DMS153 treated with DMSO at 0.1 percent for 48 hours (cell line): ENCODE measurements around the gene RETSAT.
A peak's percentile ranks its signal among the peaks of the same experiment; 100 is the strongest.

ENCODE experiments used
- DNase-seq: peaks from one replicate; lab custom pipeline; 2025; ENCODE audit not compliant: unreplicated experiment; lab: John Stamatoyannopoulos, UW

Gene RETSAT

DNA sequence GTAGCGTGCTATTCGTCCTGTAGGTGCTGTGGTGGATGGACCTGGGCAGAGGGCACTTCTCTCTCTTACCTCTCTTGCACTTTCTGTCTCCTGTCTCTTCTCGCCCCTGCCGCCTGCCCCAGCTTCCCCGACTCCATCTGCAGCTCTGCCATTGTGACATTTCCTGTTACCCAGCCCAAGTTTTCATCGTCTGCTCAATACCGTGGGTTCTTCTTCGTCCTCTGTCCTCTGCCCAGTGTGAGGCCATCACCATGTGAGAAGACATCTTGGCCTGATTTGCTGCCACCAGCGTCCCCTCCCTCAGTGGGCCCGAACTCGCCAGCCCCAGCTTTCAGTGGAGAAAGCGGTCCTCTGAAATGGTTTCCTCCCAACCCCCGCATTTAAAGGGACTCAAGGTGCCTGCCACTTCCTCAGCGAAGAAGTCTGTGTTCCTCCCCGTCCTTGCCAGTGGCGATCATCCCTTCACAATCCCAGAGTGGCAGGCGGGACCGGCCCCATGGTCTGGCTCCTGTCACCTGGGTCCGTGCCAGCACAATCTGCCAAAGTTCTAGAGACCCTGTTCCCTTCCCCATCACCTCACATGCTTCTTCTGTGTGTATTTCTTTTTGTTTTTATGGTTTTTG lies 44.5 kb downstream of the RETSAT start:
- DNase-seq, result no peak

DNA sequence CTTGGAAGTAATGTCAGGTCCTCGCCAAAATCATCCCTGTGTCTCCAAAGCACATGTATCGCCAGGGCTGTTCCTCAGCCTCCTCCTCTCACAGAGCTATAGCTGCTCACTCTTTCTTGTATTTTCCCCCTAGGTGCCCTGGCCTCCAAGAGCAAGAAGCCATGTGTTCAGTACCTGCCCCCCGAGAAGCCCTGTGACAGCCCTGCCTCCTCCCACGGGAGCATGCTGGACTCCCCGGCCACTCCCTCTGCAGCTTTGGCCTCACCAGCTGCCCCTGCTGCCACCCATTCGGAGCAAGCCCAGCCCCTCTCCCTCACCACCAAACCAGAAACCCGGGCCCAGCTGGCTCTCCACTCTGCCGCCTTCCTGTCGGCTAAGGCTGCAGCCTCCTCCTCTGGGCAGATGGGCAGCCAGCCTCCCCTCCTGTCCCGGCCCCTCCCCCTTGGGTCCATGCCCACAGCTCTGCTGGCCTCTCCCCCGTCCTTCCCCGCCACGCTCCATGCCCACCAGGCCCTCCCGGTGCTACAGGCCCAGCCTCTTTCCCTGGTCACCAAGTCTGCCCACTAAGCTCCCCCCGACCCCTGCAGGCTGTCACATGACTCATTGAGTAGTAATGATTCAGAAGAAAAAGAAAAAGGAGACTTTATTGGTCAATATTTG lies 45.3 kb downstream of the RETSAT start:
- peak; percentile 36 for DNase-seq

GRCh38 chr2:85308201-85308600 lies 46.1 kb downstream of the RETSAT start:
- DNase-seq, result no peak

DNA sequence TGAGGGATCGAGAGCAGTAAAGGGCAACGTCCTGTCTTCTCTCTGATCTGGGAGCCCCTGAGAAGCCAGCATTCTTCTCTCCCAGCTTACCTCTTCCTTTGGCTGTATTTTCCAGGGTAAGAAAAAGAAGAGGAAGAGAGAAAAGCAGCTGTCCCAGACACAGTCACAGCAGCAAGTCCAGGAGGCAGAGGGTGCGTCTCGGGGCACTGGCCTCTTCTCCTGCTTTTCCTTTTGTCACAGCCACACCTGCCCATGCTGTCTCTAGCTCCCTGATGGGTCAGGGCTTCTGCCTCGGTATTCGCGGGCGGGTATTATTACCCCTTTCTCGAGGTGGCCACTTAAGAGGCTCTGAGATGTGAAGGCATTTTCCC lies 46.8 kb downstream of the RETSAT start:
- DNase-seq, result no peak

GRCh38 chr2:85303780-85304531 lies 50.4 kb downstream of the RETSAT start:
- DNase-seq, result no peak

DNA sequence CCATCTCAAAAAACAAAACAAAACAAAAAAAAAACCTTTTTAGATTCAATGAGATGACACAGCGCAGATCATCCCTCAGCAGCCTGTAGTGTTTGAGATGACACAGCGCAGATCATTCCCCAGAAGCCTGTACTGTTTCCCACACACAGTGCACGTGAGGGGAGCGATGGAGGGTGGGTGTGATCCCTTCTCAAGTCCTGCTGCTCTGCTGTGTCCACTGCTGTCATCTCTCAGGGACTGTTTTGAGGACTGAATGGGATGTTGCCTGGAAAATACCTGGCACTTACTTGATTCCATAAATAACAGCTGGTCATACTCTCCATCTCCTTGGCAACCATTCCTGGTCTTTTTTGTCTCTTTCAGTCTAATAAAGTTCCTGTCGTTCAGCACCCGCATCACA lies 52.2 kb downstream of the RETSAT start:
- no peak for DNase-seq
